SK-N-SH treated with all-trans-retinoic acid at 6 μM for 48 hours (cell line): ENCODE measurements around the gene MYCN.

Experiments used
- ATAC-seq: fragments of 200-7000 bp; cut with Tn5 transposase; 3 replicates; pipeline ENCODE4 v1.9.1; 2020; ENCODE audit warnings: mild to moderate bottlenecking, moderate library complexity
- ARNTL ChIP-seq: fragments of 450-650 bp; formaldehyde crosslinking; IDR thresholded peaks from 2 replicates; pipeline ENCODE4 v1.5.0; 2020; ENCODE audit warnings: low read depth, mild to moderate bottlenecking, moderate library complexity, borderline replicate concordance
- BACH2 ChIP-seq: fragments of 250-450 bp; sonication (Bioruptor Pico); IDR thresholded peaks from 2 replicates; pipeline ENCODE4 v1.9.0; 2021; ENCODE audit warnings: mild to moderate bottlenecking, borderline replicate concordance
- CREB5 ChIP-seq: fragments of 250-450 bp; sonication (Bioruptor Pico); IDR thresholded peaks from 2 replicates; pipeline ENCODE4 v1.5.1; 2020; ENCODE audit warnings: low read depth, mild to moderate bottlenecking, moderate library complexity
- CSDC2 ChIP-seq: fragments of 250-450 bp; sonication (Bioruptor Pico); IDR thresholded peaks from 2 replicates; pipeline ENCODE4 v1.5.0; 2020; ENCODE audit warnings: mild to moderate bottlenecking, moderate library complexity
- CSRNP3 ChIP-seq: fragments of 250-450 bp; sonication (Bioruptor Pico); IDR thresholded peaks from 2 replicates; pipeline ENCODE4 v1.5.1; 2021; ENCODE audit warnings: mild to moderate bottlenecking, moderate library complexity
- ESRRG ChIP-seq: fragments of 250-450 bp; sonication (Bioruptor Pico); IDR thresholded peaks from 2 replicates; pipeline ENCODE4 v1.6.1; 2021; ENCODE audit warnings: mild to moderate bottlenecking
- GLIS3 ChIP-seq: fragments of 250-450 bp; sonication (Bioruptor Pico); IDR thresholded peaks from 2 replicates; pipeline ENCODE4 v1.5.0; 2020; ENCODE audit warnings: mild to moderate bottlenecking, moderate library complexity
- ISL1 ChIP-seq: fragments of 250-450 bp; sonication (Bioruptor Pico); IDR thresholded peaks from 2 replicates; pipeline ENCODE4 v2.1.2; 2022; ENCODE audit warnings: mild to moderate bottlenecking, moderate library complexity
- OSR1 ChIP-seq: fragments of 250-450 bp; sonication (Bioruptor Pico); IDR thresholded peaks from 2 replicates; pipeline ENCODE4 v1.8.0; 2022; ENCODE audit warnings: moderate library complexity, mild to moderate bottlenecking, inconsistent platforms
- PATZ1 ChIP-seq: fragments of 250-450 bp; sonication (Bioruptor Pico); IDR thresholded peaks from 2 replicates; pipeline ENCODE4 v1.8.0; 2020; ENCODE audit warnings: mild to moderate bottlenecking, moderate library complexity, borderline replicate concordance
- POU6F1 ChIP-seq: fragments of 250-450 bp; sonication (Bioruptor Pico); IDR thresholded peaks from 2 replicates; pipeline ENCODE4 v1.8.0; 2021; ENCODE audit warnings: low read depth, mild to moderate bottlenecking, moderate library complexity, borderline replicate concordance
- PPARA ChIP-seq: fragments of 250-450 bp; sonication (Bioruptor Pico); IDR thresholded peaks from 2 replicates; pipeline ENCODE4 v1.5.0; 2020; ENCODE audit warnings: mild to moderate bottlenecking, borderline replicate concordance
- RARB ChIP-seq: fragments of 250-450 bp; sonication (Bioruptor Pico); IDR thresholded peaks from 2 replicates; pipeline ENCODE4 v1.8.0; 2021; ENCODE audit warnings: mild to moderate bottlenecking, moderate library complexity
- SNAI2 ChIP-seq: fragments of 250-450 bp; sonication (Bioruptor Pico); IDR thresholded peaks from 2 replicates; pipeline ENCODE4 v1.5.0; 2020; ENCODE audit warnings: mild to moderate bottlenecking, moderate library complexity
- TOX ChIP-seq: fragments of 250-450 bp; sonication (Bioruptor Pico); IDR thresholded peaks from 2 replicates; pipeline ENCODE4 v1.8.0; 2021; ENCODE audit warnings: mild to moderate bottlenecking, moderate library complexity, borderline replicate concordance
- TSHZ2 ChIP-seq: fragments of 250-450 bp; sonication (Bioruptor Pico); IDR thresholded peaks from 2 replicates; pipeline ENCODE4 v1.5.0; 2020; ENCODE audit warnings: mild to moderate bottlenecking, moderate library complexity
- ZFP3 ChIP-seq: fragments of 250-450 bp; sonication (Bioruptor Pico); IDR thresholded peaks from 2 replicates; pipeline ENCODE4 v1.5.0; 2020; ENCODE audit warnings: mild to moderate bottlenecking, moderate library complexity
- ZFP30 ChIP-seq: fragments of 450-650 bp; formaldehyde crosslinking; IDR thresholded peaks from 2 replicates; pipeline ENCODE4 v1.5.0; 2022; ENCODE audit warnings: mild to moderate bottlenecking, moderate library complexity
- ZNF8 ChIP-seq: fragments of 450-650 bp; formaldehyde crosslinking; IDR thresholded peaks from 2 replicates; pipeline ENCODE4 v1.5.0; 2020; ENCODE audit warnings: mild to moderate bottlenecking, moderate library complexity

The MYCN gene

GRCh38 chr2:15892151-15892880 is 48.0 kb upstream of the MYCN start:
- no peak for ATAC-seq
- TF ChIP-seq CREB5 (no peak), CSDC2 (CRISPR knock-in tag) (no peak), TSHZ2 (CRISPR knock-in tag) (no peak), ZFP3 (CRISPR knock-in tag) (no peak), ESRRG (CRISPR knock-in tag) (no peak), POU6F1 (CRISPR knock-in tag) (no peak), ZNF8 (CRISPR knock-in tag) (no peak), GLIS3 (CRISPR knock-in tag) (no peak), ZFP30 (no peak), SNAI2 (no peak), ARNTL (CRISPR knock-in tag) (no peak), ISL1 (CRISPR knock-in tag) (no peak)
- TF ChIP-seq, all 23 proteins: peak for 0

GRCh38 chr2:15893085-15893484 is 47.3 kb upstream of the MYCN start:
- no peak for ATAC-seq
- no peak for TF ChIP-seq ZFP3 (CRISPR knock-in tag)
- no peak for TF ChIP-seq PPARA (CRISPR knock-in tag)
- TF ChIP-seq TOX (CRISPR knock-in tag), result no peak
- TF ChIP-seq RARB (CRISPR knock-in tag), result no peak
- TF ChIP-seq OSR1 (CRISPR knock-in tag), result no peak
- no peak for TF ChIP-seq PATZ1 (CRISPR knock-in tag)
- TF ChIP-seq TSHZ2 (CRISPR knock-in tag), result no peak
- no peak for TF ChIP-seq CSDC2 (CRISPR knock-in tag)

- no peak for ATAC-seq
- no peak for TF ChIP-seq TOX (CRISPR knock-in tag)
- no peak for TF ChIP-seq OSR1 (CRISPR knock-in tag)
- no peak for TF ChIP-seq TSHZ2 (CRISPR knock-in tag)
- no peak for TF ChIP-seq BACH2 (CRISPR knock-in tag)
- TF ChIP-seq RARB (CRISPR knock-in tag), result no peak
- TF ChIP-seq CSRNP3 (CRISPR knock-in tag), result no peak
- no peak for TF ChIP-seq ZFP3 (CRISPR knock-in tag)
Observed at GRCh38 chr2:15893689-15894480, 46.5 kb upstream of the MYCN start.
